ENCODE measurements around the gene PHTF2. TPM values are rescaled to one million over a fixed set of nuclear protein-coding genes. Genes with fewer than 3 reads are reported as not detected.

The PHTF2 gene
- total RNA-seq, 1 experiment from 2014 or later: 26.7 TPM

- H3K27ac ChIP-seq (ENCODE audit: low read depth, low read length): no peak overlapping the region
- no peaks in the 10 kb centered on the region for H4K20me1 ChIP-seq (ENCODE audit: insufficient read depth)
- RAD21 ChIA-PET (ENCODE audit: low non-redundant PET in 1 of 2, low total read pairs in 2 of 2, uncharacterized antibody in 2 of 2, unreplicated experiment in 2 of 2): no interaction called here
- POLR2A ChIA-PET: no interaction called here
- ATAC-seq (no peak), DNase-seq (ENCODE audit: low read depth, low spot score) (no peak)
- H3K4me1 ChIP-seq (ENCODE audit: control insufficient read depth in 1 of 2, insufficient read depth in 2 of 2, low read length in 2 of 2): no peaks in the 10 kb centered on the region
- 0 out of 2 replicates have a peak, but pooled peaks cover 8% of the 10 kb centered on the region for H3K79me2 ChIP-seq (ENCODE audit: insufficient read depth, low read length)
- no peaks in the 10 kb centered on the region for H3K27me3 ChIP-seq (ENCODE audit: insufficient read depth, low read length)
- TF ChIP-seq ZNF274 (IDR thresholded peaks at IDR 0.05; ENCODE audit: low read depth, low read length) (no peak), CEBPB (IDR thresholded peaks at IDR 0.05; ENCODE audit: low read depth) (no peak), ELF1 (IDR thresholded peaks at IDR 0.05; ENCODE audit: borderline replicate concordance, low read depth) (no peak), CBX3 (IDR thresholded peaks at IDR 0.05; ENCODE audit: low read depth) (no peak), ZFX (IDR thresholded peaks at IDR 0.05) (no peak), FOSL1 (IDR thresholded peaks at IDR 0.05; ENCODE audit: low read depth) (no peak), EZH2 (IDR thresholded peaks at IDR 0.05) (no peak), MAX (IDR thresholded peaks at IDR 0.05) (no peak), TCF7L2 (IDR thresholded peaks at IDR 0.05; ENCODE audit: borderline replicate concordance, extremely low read depth, insufficient read depth, insufficient read length) (no peak), SIN3A (IDR thresholded peaks at IDR 0.05; ENCODE audit: low read depth) (no peak), SP1 (IDR thresholded peaks at IDR 0.05; ENCODE audit: low read depth) (no peak), SRF (IDR thresholded peaks at IDR 0.05; ENCODE audit: low read depth) (no peak), REST (IDR thresholded peaks at IDR 0.05; ENCODE audit: low read depth) (no peak), YY1 (IDR thresholded peaks at IDR 0.05; ENCODE audit: extremely low read depth, insufficient replicate concordance, low read depth, low read length) (no peak), RAD21 (IDR thresholded peaks at IDR 0.05; ENCODE audit: low read depth) (no peak), EZH2phosphoT487 (IDR thresholded peaks at IDR 0.05; ENCODE audit: borderline replicate concordance) (no peak), EGR1 (IDR thresholded peaks at IDR 0.05; ENCODE audit: low read depth) (no peak), POLR2AphosphoS5 (IDR thresholded peaks at IDR 0.05; ENCODE audit: low read depth, low read length) (no peak)
- TF ChIP-seq, protein P1, sequence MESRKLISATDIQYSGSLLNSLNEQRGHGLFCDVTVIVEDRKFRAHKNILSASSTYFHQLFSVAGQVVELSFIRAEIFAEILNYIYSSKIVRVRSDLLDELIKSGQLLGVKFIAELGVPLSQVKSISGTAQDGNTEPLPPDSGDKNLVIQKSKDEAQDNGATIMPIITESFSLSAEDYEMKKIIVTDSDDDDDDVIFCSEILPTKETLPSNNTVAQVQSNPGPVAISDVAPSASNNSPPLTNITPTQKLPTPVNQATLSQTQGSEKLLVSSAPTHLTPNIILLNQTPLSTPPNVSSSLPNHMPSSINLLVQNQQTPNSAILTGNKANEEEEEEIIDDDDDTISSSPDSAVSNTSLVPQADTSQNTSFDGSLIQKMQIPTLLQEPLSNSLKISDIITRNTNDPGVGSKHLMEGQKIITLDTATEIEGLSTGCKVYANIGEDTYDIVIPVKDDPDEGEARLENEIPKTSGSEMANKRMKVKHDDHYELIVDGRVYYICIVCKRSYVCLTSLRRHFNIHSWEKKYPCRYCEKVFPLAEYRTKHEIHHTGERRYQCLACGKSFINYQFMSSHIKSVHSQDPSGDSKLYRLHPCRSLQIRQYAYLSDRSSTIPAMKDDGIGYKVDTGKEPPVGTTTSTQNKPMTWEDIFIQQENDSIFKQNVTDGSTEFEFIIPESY (IDR thresholded peaks at IDR 0.05; ENCODE audit: extremely low read depth, insufficient replicate concordance, low read length): no peak
- TF ChIP-seq, protein P2, sequence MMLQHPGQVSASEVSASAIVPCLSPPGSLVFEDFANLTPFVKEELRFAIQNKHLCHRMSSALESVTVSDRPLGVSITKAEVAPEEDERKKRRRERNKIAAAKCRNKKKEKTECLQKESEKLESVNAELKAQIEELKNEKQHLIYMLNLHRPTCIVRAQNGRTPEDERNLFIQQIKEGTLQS (IDR thresholded peaks at IDR 0.05): no peak
- H3K4me3 ChIP-seq (replicated peaks in 1 of 2; ENCODE audit: low read depth in 1 of 2, low read length in 2 of 2): no peak overlapping the region
- H3K4me2 ChIP-seq (ENCODE audit: low read length): no peak overlapping the region
- intact Hi-C loops (cut with micrococcal nuclease): no loop called here
- no TSS peak for BruUV-seq (replicated peaks)
- CTCF ChIA-PET: no interaction called here
- no peaks in the 10 kb centered on the region for H3K9me2 ChIP-seq (ENCODE audit: insufficient read depth)
- peaks cover 2 to 4% of the 10 kb centered on the region in 2 experiments; a peak in 2 of 4 replicates for H3K36me3 ChIP-seq (ENCODE audit: control insufficient read depth in 1 of 2, insufficient read depth in 2 of 2, low read length in 2 of 2)
- no peak overlapping the region for H3K9ac ChIP-seq (ENCODE audit: low read length)
- no peak overlapping the region for H2AFZ ChIP-seq (ENCODE audit: low read depth, low read length, poor library complexity, severe bottlenecking)
- no peaks in the 10 kb centered on the region for H3K9me3 ChIP-seq (ENCODE audit: control insufficient read depth in 1 of 2, insufficient read depth in 1 of 2, low read depth in 1 of 2, low read length in 2 of 2)
These were observed 28.3 kb upstream of the PHTF2 start for GRCh38 chr7:77770316-77770715.

Measured in HCT116 (cell line).